Measurements from ENCODE around the gene RALGPS1.

Gene RALGPS1

DNA sequence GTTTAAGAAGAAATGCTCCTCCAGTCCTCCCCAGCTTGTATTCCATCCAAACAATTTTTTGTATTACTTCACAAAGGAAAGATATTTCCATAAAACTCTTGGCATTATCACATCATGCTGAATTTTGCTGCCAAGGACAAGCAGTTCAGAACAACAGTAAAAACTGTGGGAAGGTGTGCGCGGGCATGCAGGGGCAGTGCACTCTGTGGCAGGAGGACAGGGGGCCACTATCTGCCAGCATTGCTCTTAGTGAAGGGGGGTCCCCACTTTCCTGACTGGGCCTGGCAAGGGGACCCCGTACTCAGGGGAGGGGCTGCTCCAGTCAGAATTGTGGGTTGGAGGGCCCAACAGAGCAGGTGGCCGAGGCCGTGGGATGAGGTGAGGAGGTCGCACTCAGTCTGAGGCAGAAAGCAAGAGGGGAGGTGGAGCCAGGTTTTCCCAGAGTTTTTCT lies 175.1 kb downstream of the RALGPS1 start:
- TF ChIP-seq, protein P1, sequence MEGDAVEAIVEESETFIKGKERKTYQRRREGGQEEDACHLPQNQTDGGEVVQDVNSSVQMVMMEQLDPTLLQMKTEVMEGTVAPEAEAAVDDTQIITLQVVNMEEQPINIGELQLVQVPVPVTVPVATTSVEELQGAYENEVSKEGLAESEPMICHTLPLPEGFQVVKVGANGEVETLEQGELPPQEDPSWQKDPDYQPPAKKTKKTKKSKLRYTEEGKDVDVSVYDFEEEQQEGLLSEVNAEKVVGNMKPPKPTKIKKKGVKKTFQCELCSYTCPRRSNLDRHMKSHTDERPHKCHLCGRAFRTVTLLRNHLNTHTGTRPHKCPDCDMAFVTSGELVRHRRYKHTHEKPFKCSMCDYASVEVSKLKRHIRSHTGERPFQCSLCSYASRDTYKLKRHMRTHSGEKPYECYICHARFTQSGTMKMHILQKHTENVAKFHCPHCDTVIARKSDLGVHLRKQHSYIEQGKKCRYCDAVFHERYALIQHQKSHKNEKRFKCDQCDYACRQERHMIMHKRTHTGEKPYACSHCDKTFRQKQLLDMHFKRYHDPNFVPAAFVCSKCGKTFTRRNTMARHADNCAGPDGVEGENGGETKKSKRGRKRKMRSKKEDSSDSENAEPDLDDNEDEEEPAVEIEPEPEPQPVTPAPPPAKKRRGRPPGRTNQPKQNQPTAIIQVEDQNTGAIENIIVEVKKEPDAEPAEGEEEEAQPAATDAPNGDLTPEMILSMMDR (IDR thresholded peaks at IDR 0.05; ENCODE audit: low read depth, low read length), result no peak
- H3K4me3 ChIP-seq (ENCODE audit: low read depth, low read length), result no peak overlapping the region

DNA sequence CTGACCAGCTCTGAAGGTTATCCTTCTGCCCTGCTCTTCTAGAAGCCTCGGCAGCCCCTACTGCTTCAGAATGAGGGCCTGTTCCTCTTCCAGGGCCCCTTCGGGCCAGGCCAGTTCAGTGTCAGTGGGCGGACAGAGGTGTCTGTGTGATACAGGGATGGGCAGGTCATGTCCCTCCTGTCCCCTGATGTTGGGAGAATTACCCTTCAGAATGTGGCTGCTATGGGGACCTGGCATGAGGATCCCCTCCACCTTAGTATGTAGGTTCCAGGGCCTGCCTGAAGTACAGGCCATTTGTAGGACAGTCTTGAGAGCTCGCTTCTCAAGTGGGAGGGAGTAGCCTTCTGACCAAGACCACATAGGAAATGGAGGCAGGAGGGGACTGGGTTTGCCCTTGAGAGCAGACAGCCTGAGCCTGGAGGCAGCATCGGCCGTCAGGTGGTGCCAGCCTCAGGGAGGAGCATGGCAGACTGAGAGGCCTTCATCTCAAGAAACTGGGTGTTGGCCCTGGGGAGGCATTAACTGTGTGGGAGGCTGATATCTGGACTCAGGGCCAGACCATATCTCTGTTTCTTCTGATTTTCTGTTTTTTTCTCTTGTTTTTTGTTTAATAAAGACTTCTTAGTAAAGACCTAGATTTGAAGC lies 175.9 kb downstream of the RALGPS1 start:
- H3K4me3 ChIP-seq (ENCODE audit: low read depth, low read length), result no peak overlapping the region
- TF ChIP-seq, protein P1 (IDR thresholded peaks at IDR 0.05; ENCODE audit: low read depth, low read length), result no peak

DNA sequence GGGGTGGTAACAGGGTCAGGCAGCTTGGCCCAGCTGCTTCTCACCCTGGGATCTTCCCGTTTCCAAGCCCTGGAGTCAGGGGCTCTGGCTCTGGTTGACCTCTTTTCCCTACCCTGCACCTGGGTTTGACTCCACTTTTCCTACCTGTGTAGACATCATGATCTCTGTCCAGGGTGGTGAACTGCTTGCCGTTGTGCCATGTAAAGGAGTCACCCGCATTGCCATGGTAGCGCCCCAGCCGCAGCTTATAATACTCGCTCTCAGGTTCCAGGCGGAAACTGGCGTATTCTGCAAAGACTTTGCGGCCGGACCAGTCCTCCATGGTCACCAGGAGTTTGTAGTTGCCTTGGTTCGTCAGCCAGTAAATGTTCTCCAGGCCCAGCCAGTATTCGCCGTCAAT lies 176.9 kb downstream of the RALGPS1 start:
- TF ChIP-seq, protein P1 (IDR thresholded peaks at IDR 0.05; ENCODE audit: low read depth, low read length), result no peak
- H3K4me3 ChIP-seq (ENCODE audit: low read depth, low read length), result no peak overlapping the region

DNA sequence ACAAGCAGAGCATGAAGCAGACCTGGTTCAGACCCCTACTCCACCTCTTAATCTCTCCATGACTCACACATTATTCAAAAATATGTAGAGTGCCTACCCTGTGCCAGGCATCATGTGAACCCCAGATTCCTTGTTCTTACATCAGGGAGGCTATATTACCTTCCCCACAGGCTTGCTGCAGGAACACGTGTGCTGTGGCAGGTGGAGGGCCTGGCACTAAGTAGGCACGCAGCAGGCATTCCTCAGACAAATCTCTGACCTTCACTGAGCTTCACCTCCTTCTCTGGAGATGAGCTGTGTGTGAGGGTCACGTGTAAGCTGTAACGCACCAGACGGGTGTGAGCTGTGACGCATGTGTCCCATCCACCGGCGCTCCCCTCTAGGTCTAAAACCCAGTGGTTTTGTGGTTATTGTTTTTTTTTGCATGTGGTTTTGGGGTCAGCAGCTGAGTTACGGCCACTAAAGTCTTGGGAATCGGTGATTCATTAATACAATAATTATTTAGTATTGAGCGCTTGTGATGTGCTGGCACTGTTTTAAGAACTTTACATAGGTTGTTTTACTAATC lies 177.5 kb downstream of the RALGPS1 start:
- TF ChIP-seq, protein P1 (IDR thresholded peaks at IDR 0.05; ENCODE audit: low read depth, low read length), result no peak
- no peak overlapping the region for H3K4me3 ChIP-seq (ENCODE audit: low read depth, low read length)

DNA sequence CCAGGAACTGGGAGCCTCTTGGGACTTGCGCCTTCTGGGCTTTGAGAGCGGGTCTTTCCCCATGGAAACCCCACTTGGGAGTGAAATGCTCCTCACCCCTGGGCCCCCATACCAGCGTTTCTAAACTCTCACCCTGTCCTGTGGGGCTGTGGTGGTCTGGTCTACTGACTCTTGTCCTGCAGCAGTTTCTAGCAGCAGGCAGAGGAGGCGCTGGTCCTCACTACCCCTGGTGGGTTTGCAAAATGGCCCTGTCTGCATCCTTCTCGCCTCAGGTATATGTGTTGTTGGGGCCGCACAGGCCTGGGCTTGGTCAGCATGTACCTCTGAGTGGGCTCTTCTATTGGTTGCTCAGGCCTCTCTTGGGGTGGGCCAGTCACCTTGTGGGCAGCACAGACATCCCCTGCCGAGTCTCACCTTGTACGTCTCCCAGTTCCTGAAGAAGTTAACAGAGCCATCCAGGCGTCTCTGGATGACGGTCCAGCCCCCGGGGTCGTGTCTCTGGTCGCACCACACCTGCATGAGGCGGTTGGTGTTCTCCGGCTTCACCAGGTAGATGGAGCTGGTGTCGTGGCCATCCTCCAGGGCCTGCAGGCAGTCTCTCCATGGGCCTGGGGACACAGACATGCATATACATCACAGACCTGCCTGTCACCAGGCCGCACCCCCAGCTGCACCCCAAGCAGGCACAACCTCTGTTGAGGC lies 178.9 kb downstream of the RALGPS1 start:
- TF ChIP-seq, protein P1 (IDR thresholded peaks at IDR 0.05; ENCODE audit: low read depth, low read length), result no peak

DNA sequence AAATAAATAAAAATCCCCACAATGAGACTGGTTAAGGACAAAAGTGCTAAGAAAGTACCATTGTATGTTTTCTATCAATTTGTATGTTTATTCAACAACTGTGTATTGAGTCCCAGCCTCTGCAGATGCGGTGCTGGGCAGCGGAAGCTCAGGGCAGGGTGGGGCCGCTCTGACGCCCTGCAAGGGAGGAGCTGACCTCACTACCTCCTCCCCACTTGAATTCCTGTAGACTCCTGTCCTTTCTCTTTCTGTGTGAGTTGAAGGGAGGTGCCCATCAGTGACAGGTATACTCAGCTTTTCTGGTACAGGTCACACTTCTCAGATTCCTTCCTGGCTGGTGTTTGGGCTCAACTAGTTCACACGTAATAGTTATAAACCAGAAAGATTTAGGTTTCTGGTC lies 180.8 kb downstream of the RALGPS1 start:
- H3K4me3 ChIP-seq (ENCODE audit: low read depth, low read length), result no peak overlapping the region
- TF ChIP-seq, protein P1 (IDR thresholded peaks at IDR 0.05; ENCODE audit: low read depth, low read length), result no peak

More for the DNA sequence above, 178.9 kb downstream of the RALGPS1 start:
- H3K4me3 ChIP-seq (ENCODE audit: low read depth, low read length), result no peak overlapping the region

DNA sequence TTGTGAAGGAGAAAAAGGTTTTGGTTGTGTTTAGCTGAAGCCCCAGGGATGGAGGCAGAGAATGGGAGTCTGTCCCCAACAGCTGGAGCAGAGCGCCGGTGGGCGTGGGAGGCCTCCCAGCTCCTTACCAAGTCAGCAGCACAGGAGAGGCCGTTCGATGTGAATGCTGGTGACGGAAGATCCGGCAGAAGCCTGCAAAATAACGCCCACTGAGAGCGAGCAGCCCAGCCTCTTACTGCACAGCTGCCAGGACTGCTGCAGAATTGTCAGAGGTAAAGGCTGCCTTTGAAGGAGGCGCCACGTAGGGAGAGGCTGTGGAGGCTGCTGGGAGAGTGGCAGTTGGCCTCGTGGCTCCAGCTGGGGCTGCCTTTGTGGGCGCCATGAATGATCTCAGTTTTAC lies 181.6 kb downstream of the RALGPS1 start:
- no peak overlapping the region for H3K4me3 ChIP-seq (ENCODE audit: low read depth, low read length)
- TF ChIP-seq, protein P1 (IDR thresholded peaks at IDR 0.05; ENCODE audit: low read depth, low read length), result no peak

All from WI38 (cell line).